ENCODE measurements around the gene SPRR5.

The SPRR5 gene

GRCh38 chr1:152965853-152966252 is 18.8 kb downstream of the SPRR5 start:
- TF ChIP-seq CTCF (IDR thresholded peaks at IDR 0.05; ENCODE audit: insufficient read depth, low read depth, low read length, missing control alignments): no peak
- no peak overlapping the region for H3K4me3 ChIP-seq (ENCODE audit: low read length)
- DNase-seq (ENCODE audit: low read depth): no peak

DNA sequence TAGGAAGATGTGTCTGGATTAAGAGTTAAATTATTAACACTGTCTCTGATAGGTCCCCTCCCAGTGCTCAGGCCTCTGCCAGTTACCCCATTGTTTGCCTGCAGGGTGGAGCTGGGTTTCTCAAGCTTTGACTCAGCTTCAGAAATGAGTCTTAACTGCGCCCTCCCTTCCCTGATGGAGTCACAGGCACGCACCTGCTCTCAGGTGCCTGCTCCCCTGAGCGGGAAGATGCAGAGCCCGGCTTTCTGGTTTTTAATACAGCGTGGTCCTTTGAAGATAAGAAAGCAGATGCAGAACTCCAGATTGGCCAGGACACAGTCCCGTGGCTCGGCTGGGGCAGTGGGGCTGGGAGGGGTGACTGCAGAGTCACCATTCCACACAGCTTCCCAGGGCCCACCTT is 20.2 kb downstream of the SPRR5 start:
- peak; percentile 97 for DNase-seq (ENCODE audit: low read depth)
- TF ChIP-seq CTCF (IDR thresholded peaks at IDR 0.05; ENCODE audit: insufficient read depth, low read depth, low read length, missing control alignments): peak; percentile 10
- no peak overlapping the region for H3K4me3 ChIP-seq (ENCODE audit: low read length)

DNA sequence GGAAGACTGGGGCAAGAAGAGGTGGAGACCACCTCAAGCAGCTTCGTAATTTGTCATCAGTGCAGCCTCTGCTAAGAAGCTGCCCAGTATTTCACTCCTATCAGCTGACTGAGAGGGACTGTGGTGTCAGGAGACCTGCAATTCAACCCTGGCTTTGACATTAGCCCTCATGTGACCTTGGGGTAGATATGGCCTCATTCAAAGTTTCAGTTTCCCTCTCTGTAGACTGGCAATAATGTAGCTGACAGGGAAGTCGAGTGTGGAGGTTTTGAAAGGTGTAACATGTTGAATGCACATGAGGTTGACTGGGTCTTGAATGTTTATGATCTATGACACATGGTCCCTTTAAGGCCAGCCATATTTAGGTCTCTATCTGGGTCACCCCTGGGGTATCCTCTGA is 21.2 kb downstream of the SPRR5 start:
- no peak for TF ChIP-seq CTCF (IDR thresholded peaks at IDR 0.05; ENCODE audit: insufficient read depth, low read depth, low read length, missing control alignments)
- no peak overlapping the region for H3K4me3 ChIP-seq (ENCODE audit: low read length)
- DNase-seq (ENCODE audit: low read depth): no peak

DNA sequence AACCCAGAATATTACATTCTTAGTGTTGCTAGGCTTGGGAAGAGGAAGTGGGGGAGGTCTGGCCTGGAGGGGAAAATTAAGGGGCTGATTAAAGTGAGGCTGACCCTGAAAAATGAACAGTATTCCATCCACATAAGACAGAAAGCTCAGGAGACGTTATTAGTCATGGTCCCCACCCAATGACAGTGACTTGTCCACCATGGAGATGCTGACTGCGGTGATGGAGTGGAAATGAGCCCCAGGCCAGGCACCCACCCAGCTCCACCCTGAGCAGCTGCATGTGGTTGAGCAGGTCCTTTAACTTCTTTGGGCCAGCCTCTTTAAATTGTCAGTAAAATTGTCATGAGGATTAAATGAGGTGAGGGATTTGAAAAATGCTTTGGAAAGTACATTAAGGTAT is 22.0 kb downstream of the SPRR5 start:
- peak; percentile 52 for DNase-seq (ENCODE audit: low read depth)
- no peak overlapping the region for H3K4me3 ChIP-seq (ENCODE audit: low read length)
- no peak for TF ChIP-seq CTCF (IDR thresholded peaks at IDR 0.05; ENCODE audit: insufficient read depth, low read depth, low read length, missing control alignments)

GRCh38 chr1:152970495-152970894 is 23.5 kb downstream of the SPRR5 start, which contains the start of gene SPRR4:
TSS of gene SPRR4 (plus strand) at chr1:152970648. CDS start at chr1:152971891, 1,243 bp downstream.
- DNase-seq (ENCODE audit: low read depth): no peak
- no peak within 1 kb of the TSS for H3K4me3 ChIP-seq (ENCODE audit: low read length)
- no peak for TF ChIP-seq CTCF (IDR thresholded peaks at IDR 0.05; ENCODE audit: insufficient read depth, low read depth, low read length, missing control alignments)

DNA sequence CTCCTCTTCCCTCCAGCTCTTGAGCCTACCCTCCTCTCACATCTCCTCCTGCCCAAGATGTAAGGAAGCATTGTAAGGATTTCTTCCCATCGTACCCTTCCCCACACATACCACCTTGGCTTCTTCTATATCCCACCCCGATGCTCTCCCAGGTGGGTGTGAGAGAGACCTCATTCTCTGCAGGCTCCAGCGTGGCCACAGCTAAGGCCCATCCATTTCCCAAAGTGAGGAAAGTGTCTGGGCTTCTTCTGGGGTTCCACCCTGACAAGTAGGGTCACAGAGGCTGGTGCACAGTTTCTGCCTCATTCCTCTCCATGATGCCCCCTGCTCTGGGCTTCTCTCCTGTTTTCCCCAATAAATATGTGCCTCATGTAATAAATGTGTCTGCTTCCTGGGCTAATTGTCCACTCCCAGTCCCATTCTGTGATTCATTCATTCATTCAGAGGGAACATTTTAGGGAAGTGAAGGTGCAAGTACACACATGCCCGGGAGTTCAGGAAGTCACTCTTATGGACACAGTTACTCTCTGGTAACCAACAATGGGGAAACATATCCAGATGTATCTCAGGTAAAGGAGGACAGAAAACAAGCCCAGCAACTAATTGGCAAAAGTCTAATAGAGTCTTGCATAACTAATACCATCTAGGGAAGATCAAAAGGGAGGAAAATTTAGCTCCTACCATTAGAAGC is 25.3 kb downstream of the SPRR5 start:
- peak; percentile 93 for DNase-seq (ENCODE audit: low read depth)
- H3K4me3 ChIP-seq (ENCODE audit: low read length): no peak overlapping the region
- no peak for TF ChIP-seq CTCF (IDR thresholded peaks at IDR 0.05; ENCODE audit: insufficient read depth, low read depth, low read length, missing control alignments)

- H3K4me3 ChIP-seq (ENCODE audit: low read length): no peak overlapping the region
- no peak for DNase-seq (ENCODE audit: low read depth)
- TF ChIP-seq CTCF (IDR thresholded peaks at IDR 0.05; ENCODE audit: insufficient read depth, low read depth, low read length, missing control alignments): no peak
Measured at GRCh38 chr1:152976688-152977087, 29.7 kb downstream of the SPRR5 start.
